VCaP (cell line): ENCODE results near the gene ARHGAP22.

ENCODE experiments used
- H3K27ac ChIP-seq: fragments of 450-650 bp; 2 replicates; pipeline ENCODE4 v1.5.1; 2017
- CTCF ChIP-seq: fragments of 450-650 bp; conservative IDR thresholded peaks from 2 replicates; pipeline ENCODE4 v1.5.1; 2017; ENCODE audit warnings: mild to moderate bottlenecking, moderate library complexity

Gene ARHGAP22

GRCh38 chr10:48444266-48444665 is 160.6 kb downstream of the ARHGAP22 start:
- TF ChIP-seq CTCF = peak; percentile 65
- no peak overlapping the region for H3K27ac ChIP-seq

GRCh38 chr10:48442809-48443177 is 162.1 kb downstream of the ARHGAP22 start:
- no peak for TF ChIP-seq CTCF
- no peak overlapping the region for H3K27ac ChIP-seq

GRCh38 chr10:48442090-48442808 is 162.6 kb downstream of the ARHGAP22 start:
- H3K27ac ChIP-seq = no peak overlapping the region
- TF ChIP-seq CTCF = no peak

DNA sequence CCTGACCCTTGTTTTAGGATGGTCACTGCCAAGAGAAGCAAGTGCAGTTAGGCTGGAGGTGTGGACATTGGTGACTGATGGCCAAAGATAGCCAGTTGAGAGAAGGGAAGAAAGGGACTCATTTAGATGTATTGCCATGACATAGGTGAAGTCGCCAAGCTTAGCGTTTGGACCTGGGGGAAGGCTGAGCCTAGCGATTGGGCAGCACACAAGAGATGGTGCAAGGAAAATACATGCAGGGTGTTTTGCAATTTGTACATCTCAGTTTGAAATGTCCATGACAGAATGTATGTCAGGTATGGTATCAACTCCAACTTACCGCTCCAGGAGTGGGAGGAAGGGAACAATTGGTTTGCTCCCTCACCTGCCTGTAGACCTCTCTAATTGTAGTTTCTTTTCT is 164.1 kb downstream of the ARHGAP22 start:
- H3K27ac ChIP-seq = no peak overlapping the region
- TF ChIP-seq CTCF = no peak

DNA sequence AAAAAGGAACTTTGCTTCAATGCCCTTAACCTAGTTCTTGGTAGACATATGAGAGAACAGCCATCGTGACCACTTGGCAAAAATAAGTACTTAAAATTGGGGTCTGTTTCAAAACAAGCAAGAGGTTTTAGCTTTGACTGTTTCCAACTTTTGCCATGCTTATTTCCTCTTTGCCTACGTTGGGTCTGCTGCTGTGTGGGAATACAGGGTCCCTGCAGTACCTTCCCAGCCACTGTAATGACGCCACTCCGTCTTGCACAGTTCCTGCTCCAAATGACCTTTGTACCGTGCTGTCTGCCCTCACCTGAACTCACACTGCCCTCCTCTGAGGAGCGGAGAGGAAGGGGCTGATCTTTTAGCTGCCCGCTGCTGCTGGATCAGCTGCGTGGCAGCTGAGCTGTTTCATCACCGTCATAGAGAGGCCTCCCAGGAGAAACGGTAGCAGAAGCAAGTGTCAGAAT is 165.3 kb downstream of the ARHGAP22 start:
- H3K27ac ChIP-seq = no peak overlapping the region
- TF ChIP-seq CTCF = no peak

GRCh38 chr10:48439031-48439430 is 165.8 kb downstream of the ARHGAP22 start:
- TF ChIP-seq CTCF = no peak

GRCh38 chr10:48437546-48437945 is 167.3 kb downstream of the ARHGAP22 start:
- H3K27ac ChIP-seq = no peak overlapping the region
- no peak for TF ChIP-seq CTCF

More at GRCh38 chr10:48439031-48439430, 165.8 kb downstream of the ARHGAP22 start:
- H3K27ac ChIP-seq = no peak overlapping the region
